HEK293 (cell line): ENCODE data around the gene ABAT.

Experiments used
- CTCF ChIA-PET: fragments of 350-600 bp; formaldehyde crosslinking; extraction: SDS; loops from one replicate; lab custom pipeline; 2021; ENCODE audit warnings: antibody characterized with exemption; lab: Yijun Ruan, JAX
- POLR2A ChIA-PET: fragments of 300-600 bp; formaldehyde crosslinking; extraction: SDS; loops from one replicate; lab custom pipeline; 2020; ENCODE audit warnings: antibody characterized with exemption, inconsistent platforms; lab: Yijun Ruan, JAX
- H3K27ac ChIP-seq: fragments of 200-500 bp; sonication (Bioruptor generic); 2 replicates; pipeline ENCODE4 v1.5.1; 2014; ENCODE audit warnings: low read depth, low read length, control low read depth, inconsistent platforms; ENCODE audit errors: extremely low read depth
- H3K36me3 ChIP-seq, 2 experiments: fragments of 200-500 bp in 1 of 2; sonication (Bioruptor generic) in 1 of 2; 1 replicate in 1 of 2; 2 replicates in 1 of 2; pipeline ENCODE4 v1.5.1; 2014 to 2017; ENCODE audit warnings: inconsistent platforms in 2 of 2, low read length in 2 of 2; ENCODE audit not compliant: control insufficient read depth in 2 of 2, insufficient read depth in 1 of 2
- H3K4me1 ChIP-seq: fragments of 200-500 bp; sonication (Bioruptor generic); 2 replicates; pipeline ENCODE4 v1.5.1; 2014; ENCODE audit warnings: mild to moderate bottlenecking, low read length, inconsistent platforms; ENCODE audit not compliant: control insufficient read depth, insufficient read depth
- H3K4me3 ChIP-seq: 2 replicates; pipeline ENCODE4 v1.5.1; 2011; ENCODE audit warnings: low read depth, mild to moderate bottlenecking, control low read depth, low read length, moderate library complexity
- H3K9me3 ChIP-seq: fragments of 200-500 bp; sonication (Bioruptor generic); 2 replicates; pipeline ENCODE4 v1.5.1; 2014; ENCODE audit warnings: low read depth, low read length, inconsistent platforms; ENCODE audit not compliant: control insufficient read depth, insufficient read depth
- BCL11A ChIP-seq: fragments of 450-650 bp; formaldehyde crosslinking; IDR thresholded peaks from 2 replicates; pipeline ENCODE4 v1.5.1; 2016; ENCODE audit warnings: low read depth, missing biosample characterization, missing genetic modification characterization
- BCL11B ChIP-seq: fragments of 450-650 bp; formaldehyde crosslinking; IDR thresholded peaks from 2 replicates; pipeline ENCODE4 v1.5.1; 2016; ENCODE audit warnings: low read depth, missing biosample characterization, missing genetic modification characterization
- HOXD13 ChIP-seq: sonication (generic); formaldehyde crosslinking; IDR thresholded peaks from 2 replicates; pipeline ENCODE4 v1.8.0; 2022; ENCODE audit warnings: missing genetic modification reagents, borderline replicate concordance
- KLF16 ChIP-seq: fragments of 450-650 bp; formaldehyde crosslinking; IDR thresholded peaks from 2 replicates; pipeline ENCODE4 v1.5.1; 2017; ENCODE audit warnings: missing biosample characterization, missing genetic modification characterization
- ZEB2 ChIP-seq: fragments of 450-650 bp; formaldehyde crosslinking; IDR thresholded peaks from 2 replicates; pipeline ENCODE4 v1.5.1; 2016; ENCODE audit warnings: missing biosample characterization, missing genetic modification characterization
- ZFP3 ChIP-seq: fragments of 450-650 bp; formaldehyde crosslinking; IDR thresholded peaks from 2 replicates; pipeline ENCODE4 v1.5.1; 2016; ENCODE audit warnings: low read depth, missing biosample characterization, missing genetic modification characterization
- ZNF155 ChIP-seq: fragments of 450-650 bp; formaldehyde crosslinking; IDR thresholded peaks from 2 replicates; pipeline ENCODE4 v1.5.1; 2016; ENCODE audit warnings: missing biosample characterization, missing genetic modification characterization
- ZNF202 ChIP-seq: fragments of 450-650 bp; formaldehyde crosslinking; IDR thresholded peaks from 2 replicates; pipeline ENCODE4 v1.5.1; 2016; ENCODE audit warnings: missing biosample characterization, missing genetic modification characterization, borderline replicate concordance
- ZNF221 ChIP-seq: fragments of 450-650 bp; formaldehyde crosslinking; IDR thresholded peaks from 2 replicates; pipeline ENCODE4 v1.5.1; 2017; ENCODE audit warnings: missing biosample characterization, missing genetic modification characterization, borderline replicate concordance
- ZNF350 ChIP-seq: fragments of 450-650 bp; formaldehyde crosslinking; IDR thresholded peaks from 2 replicates; pipeline ENCODE4 v1.5.0; 2017; ENCODE audit warnings: missing biosample characterization, mild to moderate bottlenecking, missing genetic modification characterization
- ZNF37A ChIP-seq: fragments of 450-650 bp; IDR thresholded peaks from 2 replicates; pipeline ENCODE4 v1.5.1; 2018; ENCODE audit warnings: missing biosample characterization, missing genetic modification characterization
- ZNF404 ChIP-seq: fragments of 450-650 bp; formaldehyde crosslinking; IDR thresholded peaks from 2 replicates; pipeline ENCODE4 v1.5.1; 2017; ENCODE audit warnings: missing biosample characterization, missing genetic modification characterization
- ZNF548 ChIP-seq: fragments of 450-650 bp; formaldehyde crosslinking; IDR thresholded peaks from 2 replicates; pipeline ENCODE4 v1.5.1; 2016; ENCODE audit warnings: missing biosample characterization, missing genetic modification characterization
- ZNF626 ChIP-seq: fragments of 450-650 bp; sonication (Bioruptor Pico); formaldehyde crosslinking; IDR thresholded peaks from 2 replicates; pipeline ENCODE4 v1.5.1; 2018; ENCODE audit warnings: missing biosample characterization, missing genetic modification characterization, inconsistent platforms
- ZNF629 ChIP-seq: fragments of 450-650 bp; formaldehyde crosslinking; IDR thresholded peaks from 2 replicates; pipeline ENCODE4 v1.5.1; 2017; ENCODE audit warnings: missing biosample characterization, missing genetic modification characterization
- ZNF654 ChIP-seq: fragments of 450-650 bp; formaldehyde crosslinking; IDR thresholded peaks from 2 replicates; pipeline ENCODE4 v1.5.1; 2016; ENCODE audit warnings: low read depth, missing biosample characterization, missing genetic modification characterization
- ZNF768 ChIP-seq: fragments of 450-650 bp; formaldehyde crosslinking; IDR thresholded peaks from 2 replicates; pipeline ENCODE4 v1.5.1; 2018; ENCODE audit warnings: missing biosample characterization, mild to moderate bottlenecking, missing genetic modification characterization
- ZNF837 ChIP-seq: fragments of 450-650 bp; formaldehyde crosslinking; IDR thresholded peaks from 2 replicates; pipeline ENCODE4 v1.5.1; 2016; ENCODE audit warnings: missing biosample characterization, missing genetic modification characterization
- ZNF843 ChIP-seq: fragments of 450-650 bp; formaldehyde crosslinking; IDR thresholded peaks from 2 replicates; pipeline ENCODE4 v1.5.1; 2016; ENCODE audit warnings: missing biosample characterization, missing genetic modification characterization
- TF ChIP-seq, protein P1 (sequence below): IDR thresholded peaks from 2 replicates; pipeline ENCODE4 v1.6.1; 2011; ENCODE audit warnings: mild to moderate bottlenecking, low read depth, low read length, borderline replicate concordance
- TF ChIP-seq, protein P2 (sequence below): fragments of 450-650 bp; formaldehyde crosslinking; IDR thresholded peaks from 2 replicates; pipeline ENCODE4 v1.5.1; 2017; ENCODE audit warnings: missing biosample characterization, missing genetic modification characterization
- TF ChIP-seq, protein P3 (sequence below): fragments of 450-650 bp; formaldehyde crosslinking; IDR thresholded peaks from 2 replicates; pipeline ENCODE4 v1.5.1; 2016; ENCODE audit warnings: missing biosample characterization, missing genetic modification characterization

Gene ABAT

DNA sequence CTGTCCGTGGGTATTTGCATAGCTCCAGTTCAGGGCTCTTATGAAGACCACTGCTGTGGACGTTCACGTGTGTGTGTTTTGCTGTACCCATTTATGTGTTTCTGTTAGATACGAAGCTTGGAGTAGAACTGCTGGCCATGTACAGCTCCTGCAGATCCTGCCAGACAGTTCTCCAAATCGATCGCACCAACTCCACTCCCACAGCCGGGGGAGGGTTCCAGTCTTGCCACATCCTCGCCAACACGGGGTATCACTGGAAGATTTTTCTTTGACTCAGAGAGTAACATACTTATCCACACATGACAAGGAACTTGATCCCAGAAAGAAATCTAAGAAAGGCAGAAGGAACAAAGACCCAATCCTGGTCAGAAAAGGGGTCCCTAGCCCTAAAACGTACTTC, 85.6 kb downstream of the ABAT start (continued):
- TF ChIP-seq, protein P1, sequence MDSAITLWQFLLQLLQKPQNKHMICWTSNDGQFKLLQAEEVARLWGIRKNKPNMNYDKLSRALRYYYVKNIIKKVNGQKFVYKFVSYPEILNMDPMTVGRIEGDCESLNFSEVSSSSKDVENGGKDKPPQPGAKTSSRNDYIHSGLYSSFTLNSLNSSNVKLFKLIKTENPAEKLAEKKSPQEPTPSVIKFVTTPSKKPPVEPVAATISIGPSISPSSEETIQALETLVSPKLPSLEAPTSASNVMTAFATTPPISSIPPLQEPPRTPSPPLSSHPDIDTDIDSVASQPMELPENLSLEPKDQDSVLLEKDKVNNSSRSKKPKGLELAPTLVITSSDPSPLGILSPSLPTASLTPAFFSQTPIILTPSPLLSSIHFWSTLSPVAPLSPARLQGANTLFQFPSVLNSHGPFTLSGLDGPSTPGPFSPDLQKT, result no peak
- TF ChIP-seq ZNF155 (no peak), KLF16 (tag by site-specific recombination) (no peak), ZNF37A (no peak)

DNA sequence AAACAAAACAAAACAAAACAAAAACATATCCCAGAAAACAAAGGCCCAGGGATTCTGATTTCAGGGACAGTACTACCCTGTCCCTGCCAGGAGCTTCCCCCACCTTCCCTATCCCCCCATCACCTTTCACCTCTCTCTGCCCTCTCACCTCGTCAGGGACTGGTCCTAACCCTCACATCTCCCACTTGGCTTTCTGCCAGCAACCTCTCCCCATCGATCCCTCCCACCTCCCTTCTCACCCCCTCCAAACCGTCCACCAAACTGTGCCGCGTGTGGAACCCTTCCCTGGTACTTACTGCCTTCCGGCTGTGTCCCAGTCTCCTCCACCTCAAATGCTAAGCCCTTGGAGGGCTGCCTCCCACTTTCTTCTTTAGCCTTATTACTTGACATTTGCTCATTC, 86.7 kb downstream of the ABAT start:
- CTCF ChIA-PET, result no interaction called here
- TF ChIP-seq, protein P2, sequence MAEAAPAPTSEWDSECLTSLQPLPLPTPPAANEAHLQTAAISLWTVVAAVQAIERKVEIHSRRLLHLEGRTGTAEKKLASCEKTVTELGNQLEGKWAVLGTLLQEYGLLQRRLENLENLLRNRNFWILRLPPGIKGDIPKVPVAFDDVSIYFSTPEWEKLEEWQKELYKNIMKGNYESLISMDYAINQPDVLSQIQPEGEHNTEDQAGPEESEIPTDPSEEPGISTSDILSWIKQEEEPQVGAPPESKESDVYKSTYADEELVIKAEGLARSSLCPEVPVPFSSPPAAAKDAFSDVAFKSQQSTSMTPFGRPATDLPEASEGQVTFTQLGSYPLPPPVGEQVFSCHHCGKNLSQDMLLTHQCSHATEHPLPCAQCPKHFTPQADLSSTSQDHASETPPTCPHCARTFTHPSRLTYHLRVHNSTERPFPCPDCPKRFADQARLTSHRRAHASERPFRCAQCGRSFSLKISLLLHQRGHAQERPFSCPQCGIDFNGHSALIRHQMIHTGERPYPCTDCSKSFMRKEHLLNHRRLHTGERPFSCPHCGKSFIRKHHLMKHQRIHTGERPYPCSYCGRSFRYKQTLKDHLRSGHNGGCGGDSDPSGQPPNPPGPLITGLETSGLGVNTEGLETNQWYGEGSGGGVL, result peak; percentile 29; the same call in 1 of the 2 replicates
- TF ChIP-seq ZNF404 (tag by site-specific recombination), result no peak

DNA sequence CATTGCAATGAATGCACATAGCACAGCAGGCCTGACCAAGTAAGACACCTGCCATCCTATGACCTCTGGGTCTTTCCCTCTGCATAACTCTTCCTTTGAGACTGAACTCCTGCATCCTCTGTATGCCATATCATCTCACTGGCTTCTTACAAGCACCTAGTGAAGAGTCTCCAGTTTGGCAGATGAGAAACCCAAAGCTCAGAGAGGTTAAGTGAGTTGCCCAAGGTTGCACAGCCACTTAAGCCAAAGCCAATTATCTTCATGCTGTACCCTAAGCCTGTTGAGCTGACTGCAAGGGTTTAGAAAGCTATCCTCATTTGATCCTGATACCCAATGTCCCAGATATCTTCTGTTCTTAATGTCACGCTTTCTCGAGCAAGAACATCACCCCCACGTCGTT, 87.8 kb downstream of the ABAT start:
- no peak for TF ChIP-seq HOXD13 (CRISPR knock-in tag)
- TF ChIP-seq ZNF768, result peak; percentile 60
- TF ChIP-seq ZNF843 (tag by site-specific recombination), result no peak
- TF ChIP-seq BCL11B (tag by site-specific recombination), result no peak
- no peak overlapping the region for H3K4me3 ChIP-seq
- ChIA-PET CTCF (no interaction called here), POLR2A (no interaction called here)
- H3K4me1 ChIP-seq, result no peaks in the 10 kb centered on the region
- no peak overlapping the region for H3K27ac ChIP-seq
- no peaks in the 10 kb centered on the region for H3K9me3 ChIP-seq
- peaks cover 0 to 16% of the 10 kb centered on the region in 2 experiments; a peak in 1 of 3 replicates for H3K36me3 ChIP-seq

More for the DNA sequence above, 86.7 kb downstream of the ABAT start:
- Histone ChIP-seq H3K4me3 (no peak overlapping the region), H3K27ac (no peak overlapping the region), H3K36me3 (peaks cover 0 to 15% of the 10 kb centered on the region in 2 experiments; a peak in 1 of 3 replicates), H3K9me3 (no peaks in the 10 kb centered on the region), H3K4me1 (no peaks in the 10 kb centered on the region)
- POLR2A ChIA-PET, result no interaction called here

DNA sequence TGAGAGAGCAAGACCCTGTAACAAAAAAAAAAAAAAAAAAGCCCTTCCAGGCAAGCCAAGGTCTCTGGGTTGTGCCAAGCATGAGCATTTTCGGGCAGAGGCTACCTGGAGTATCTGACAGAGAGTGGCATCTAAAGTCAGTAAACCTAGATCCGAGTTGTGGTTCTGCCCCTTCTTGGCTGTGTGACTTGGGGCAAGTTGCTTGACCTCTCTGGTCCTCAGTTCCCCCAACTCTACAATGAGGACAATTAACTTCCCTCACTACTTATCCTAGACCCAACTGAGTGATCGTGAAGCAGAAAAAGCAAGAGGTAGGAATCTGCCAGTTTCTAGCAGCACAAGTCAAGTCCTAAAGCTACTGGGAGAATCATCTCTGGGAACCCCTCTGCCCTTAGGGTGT, 88.7 kb downstream of the ABAT start:
- Histone ChIP-seq H3K9me3 (no peaks in the 10 kb centered on the region), H3K27ac (no peak overlapping the region), H3K4me1 (no peaks in the 10 kb centered on the region), H3K4me3 (no peak overlapping the region), H3K36me3 (peaks cover 0 to 11% of the 10 kb centered on the region in 2 experiments; a peak in 1 of 3 replicates)
- no peak for TF ChIP-seq ZNF654
- peak; percentile 56; the same call in 1 of the 2 replicates for TF ChIP-seq ZNF768
- ChIA-PET CTCF (no interaction called here), POLR2A (no interaction called here)

DNA sequence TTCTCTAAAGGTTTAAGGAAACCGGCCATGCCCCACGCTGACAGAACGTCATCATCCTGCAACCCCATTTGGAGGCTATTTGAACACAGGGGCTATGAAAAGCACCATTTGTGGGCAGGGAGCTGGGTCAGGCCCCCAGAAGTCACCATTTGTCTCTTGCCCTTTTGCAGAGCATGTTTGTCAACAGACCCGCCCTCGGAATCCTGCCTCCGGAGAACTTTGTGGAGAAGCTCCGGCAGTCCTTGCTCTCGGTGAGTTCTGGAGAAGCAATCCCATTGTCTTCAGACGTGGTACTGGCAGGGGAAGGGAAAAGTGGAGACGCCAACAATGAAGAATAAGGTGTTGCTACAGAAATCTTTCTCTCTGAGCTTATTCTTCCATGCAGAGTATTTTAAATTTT, 89.5 kb downstream of the ABAT start:
- POLR2A ChIA-PET, result no interaction called here
- TF ChIP-seq ZNF202 (tag by site-specific recombination) (no peak), ZFP3 (tag by site-specific recombination) (no peak), ZNF837 (tag by site-specific recombination) (no peak), BCL11A (tag by site-specific recombination) (no peak), ZNF626 (tag by site-specific recombination) (no peak), ZEB2 (tag by site-specific recombination) (no peak), BCL11B (tag by site-specific recombination) (no peak), ZNF155 (no peak), KLF16 (tag by site-specific recombination) (no peak), ZNF221 (tag by site-specific recombination) (no peak), ZNF548 (tag by site-specific recombination) (no peak), ZNF350 (no peak), ZNF629 (tag by site-specific recombination) (no peak)
- TF ChIP-seq, protein P3, sequence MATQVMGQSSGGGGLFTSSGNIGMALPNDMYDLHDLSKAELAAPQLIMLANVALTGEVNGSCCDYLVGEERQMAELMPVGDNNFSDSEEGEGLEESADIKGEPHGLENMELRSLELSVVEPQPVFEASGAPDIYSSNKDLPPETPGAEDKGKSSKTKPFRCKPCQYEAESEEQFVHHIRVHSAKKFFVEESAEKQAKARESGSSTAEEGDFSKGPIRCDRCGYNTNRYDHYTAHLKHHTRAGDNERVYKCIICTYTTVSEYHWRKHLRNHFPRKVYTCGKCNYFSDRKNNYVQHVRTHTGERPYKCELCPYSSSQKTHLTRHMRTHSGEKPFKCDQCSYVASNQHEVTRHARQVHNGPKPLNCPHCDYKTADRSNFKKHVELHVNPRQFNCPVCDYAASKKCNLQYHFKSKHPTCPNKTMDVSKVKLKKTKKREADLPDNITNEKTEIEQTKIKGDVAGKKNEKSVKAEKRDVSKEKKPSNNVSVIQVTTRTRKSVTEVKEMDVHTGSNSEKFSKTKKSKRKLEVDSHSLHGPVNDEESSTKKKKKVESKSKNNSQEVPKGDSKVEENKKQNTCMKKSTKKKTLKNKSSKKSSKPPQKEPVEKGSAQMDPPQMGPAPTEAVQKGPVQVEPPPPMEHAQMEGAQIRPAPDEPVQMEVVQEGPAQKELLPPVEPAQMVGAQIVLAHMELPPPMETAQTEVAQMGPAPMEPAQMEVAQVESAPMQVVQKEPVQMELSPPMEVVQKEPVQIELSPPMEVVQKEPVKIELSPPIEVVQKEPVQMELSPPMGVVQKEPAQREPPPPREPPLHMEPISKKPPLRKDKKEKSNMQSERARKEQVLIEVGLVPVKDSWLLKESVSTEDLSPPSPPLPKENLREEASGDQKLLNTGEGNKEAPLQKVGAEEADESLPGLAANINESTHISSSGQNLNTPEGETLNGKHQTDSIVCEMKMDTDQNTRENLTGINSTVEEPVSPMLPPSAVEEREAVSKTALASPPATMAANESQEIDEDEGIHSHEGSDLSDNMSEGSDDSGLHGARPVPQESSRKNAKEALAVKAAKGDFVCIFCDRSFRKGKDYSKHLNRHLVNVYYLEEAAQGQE (tag by site-specific recombination), result no peak

More for the DNA sequence above, 89.5 kb downstream of the ABAT start:
- CTCF ChIA-PET, result no interaction called here
- peaks cover 0 to 16% of the 10 kb centered on the region in 2 experiments; a peak in 1 of 3 replicates for H3K36me3 ChIP-seq
- H3K27ac ChIP-seq, result no peak overlapping the region
- no peak overlapping the region for H3K4me3 ChIP-seq
- H3K9me3 ChIP-seq, result no peaks in the 10 kb centered on the region
- H3K4me1 ChIP-seq, result no peaks in the 10 kb centered on the region
